Ectodermal cell (in vitro differentiated cells): Measurements from ENCODE around the gene PHLPP1.

Source experiments
- H3K27ac ChIP-seq: 2 replicates; pipeline ENCODE4 v1.7.0; 2013; ENCODE audit warnings: mild to moderate bottlenecking, low read depth, low read length; ENCODE audit not compliant: insufficient read depth, poor library complexity, severe bottlenecking
- H3K27me3 ChIP-seq: 2 replicates; pipeline ENCODE4 v1.7.0; 2013; ENCODE audit warnings: mild to moderate bottlenecking, low read length; ENCODE audit not compliant: insufficient read depth, control insufficient read depth, poor library complexity, severe bottlenecking
- H3K36me3 ChIP-seq: one replicate; pipeline ENCODE4 v1.7.0; 2013; ENCODE audit warnings: low read length; ENCODE audit not compliant: control insufficient read depth, insufficient read depth
- H3K4me1 ChIP-seq: one replicate; pipeline ENCODE4 v1.7.0; 2013; ENCODE audit warnings: low read length; ENCODE audit not compliant: control insufficient read depth, insufficient read depth
- H3K4me3 ChIP-seq: 2 replicates; pipeline ENCODE4 v1.7.0; 2013; ENCODE audit warnings: low read depth, low read length, control low read depth; ENCODE audit not compliant: insufficient read depth
- H3K9me3 ChIP-seq: 2 replicates; pipeline ENCODE4 v1.7.0; 2013; ENCODE audit warnings: mild to moderate bottlenecking, low read length, moderate library complexity; ENCODE audit not compliant: control insufficient read depth
- WGBS, 2 experiments: methylation state at CpG; one replicate each; pipeline ENCODE4 v1.1.7; 2013; ENCODE audit warnings: missing lambda C conversion rate in 2 of 2; 5-methylcytosine and 5-hydroxymethylcytosine counted together

The PHLPP1 gene

DNA sequence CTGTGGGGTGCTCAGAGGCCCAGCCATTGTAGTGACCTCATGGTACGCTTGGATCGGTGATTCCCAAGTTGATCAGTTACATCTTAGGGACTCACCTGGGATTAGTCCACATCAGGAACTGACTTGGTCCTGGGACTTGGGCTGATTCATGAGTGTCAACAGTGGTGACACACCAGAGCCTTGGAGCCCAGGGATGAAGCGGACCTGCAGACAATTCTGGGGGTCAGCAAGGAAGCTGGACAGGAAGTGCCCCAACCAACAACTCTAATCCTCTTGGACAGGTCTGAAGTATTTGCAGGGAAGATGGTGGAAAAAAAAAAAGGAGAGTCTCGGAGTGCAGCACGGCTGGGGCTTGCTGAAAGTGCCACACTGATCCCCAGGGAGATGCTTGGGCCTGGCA, 288.6 kb downstream of the PHLPP1 start:
- WGBS, 2 experiments, result 94% methylated on average over 5 of the region's 5 CpGs
- no peaks in the 10 kb centered on the region for H3K27me3 ChIP-seq
- no peak overlapping the region for H3K4me3 ChIP-seq
- H3K4me1 ChIP-seq, result no peaks in the 10 kb centered on the region
- H3K27ac ChIP-seq, result no peak overlapping the region
- H3K9me3 ChIP-seq, result no peaks in the 10 kb centered on the region
- H3K36me3 ChIP-seq, result no peaks in the 10 kb centered on the region

- Histone ChIP-seq H3K4me3 (no peak overlapping the region), H3K36me3 (no peaks in the 10 kb centered on the region), H3K9me3 (no peaks in the 10 kb centered on the region), H3K4me1 (no peaks in the 10 kb centered on the region), H3K27ac (no peak overlapping the region), H3K27me3 (no peaks in the 10 kb centered on the region)
- 91 to 92% methylated on average over 9 of the region's 9 CpGs for WGBS, 2 experiments
Observed at GRCh38 chr18:63004466-63005089, 289.2 kb downstream of the PHLPP1 start.

- no peaks in the 10 kb centered on the region for H3K27me3 ChIP-seq
- H3K9me3 ChIP-seq, result no peaks in the 10 kb centered on the region
- 92 to 96% methylated on average over 8 of the region's 8 CpGs for WGBS, 2 experiments
- no peaks in the 10 kb centered on the region for H3K4me1 ChIP-seq
- no peak overlapping the region for H3K4me3 ChIP-seq
- no peaks in the 10 kb centered on the region for H3K36me3 ChIP-seq
- no peak overlapping the region for H3K27ac ChIP-seq
Observed at GRCh38 chr18:63005306-63005705, 290.0 kb downstream of the PHLPP1 start.

- 96% methylated on average over 3 of the region's 3 CpGs for WGBS, 2 experiments
- H3K4me1 ChIP-seq, result no peaks in the 10 kb centered on the region
- no peak overlapping the region for H3K27ac ChIP-seq
- H3K36me3 ChIP-seq, result no peaks in the 10 kb centered on the region
- no peaks in the 10 kb centered on the region for H3K27me3 ChIP-seq
- H3K9me3 ChIP-seq, result no peaks in the 10 kb centered on the region
- H3K4me3 ChIP-seq, result no peak overlapping the region
Observed at GRCh38 chr18:63007231-63007630, 291.9 kb downstream of the PHLPP1 start.

- H3K36me3 ChIP-seq, result no peaks in the 10 kb centered on the region
- no peaks in the 10 kb centered on the region for H3K27me3 ChIP-seq
- H3K27ac ChIP-seq, result no peak overlapping the region
- no peaks in the 10 kb centered on the region for H3K9me3 ChIP-seq
- no peak overlapping the region for H3K4me3 ChIP-seq
- H3K4me1 ChIP-seq, result no peaks in the 10 kb centered on the region
- WGBS, 2 experiments, result 4 to 6% methylated on average over 4 of the region's 4 CpGs
Observed at GRCh38 chr18:63016270-63016669, 300.9 kb downstream of the PHLPP1 start.

DNA sequence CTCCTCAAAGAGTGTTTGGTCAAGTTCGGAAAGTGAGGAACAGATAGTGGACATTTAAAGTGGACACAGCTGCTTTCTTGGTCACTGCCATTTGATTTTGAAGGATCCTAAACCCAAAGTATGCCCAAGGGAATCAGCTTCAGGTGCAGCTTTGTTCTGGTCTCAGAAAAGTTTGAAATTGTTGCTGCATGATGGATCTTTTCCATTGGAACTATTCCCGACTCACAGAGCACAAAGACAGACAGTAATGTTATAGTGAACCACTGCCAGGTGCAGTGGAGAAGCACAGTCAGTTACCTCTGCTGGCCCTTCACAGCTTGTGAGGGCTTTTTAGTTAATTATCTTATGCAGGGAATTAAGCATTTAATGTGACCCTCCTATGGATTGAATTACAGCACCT, 301.7 kb downstream of the PHLPP1 start:
- no peaks in the 10 kb centered on the region for H3K4me1 ChIP-seq
- H3K4me3 ChIP-seq, result no peak overlapping the region
- WGBS, 2 experiments, result 92 to 100% methylated on average over 2 of the region's 2 CpGs
- no peaks in the 10 kb centered on the region for H3K36me3 ChIP-seq
- H3K27ac ChIP-seq, result no peak overlapping the region
- H3K9me3 ChIP-seq, result no peaks in the 10 kb centered on the region
- H3K27me3 ChIP-seq, result no peaks in the 10 kb centered on the region

DNA sequence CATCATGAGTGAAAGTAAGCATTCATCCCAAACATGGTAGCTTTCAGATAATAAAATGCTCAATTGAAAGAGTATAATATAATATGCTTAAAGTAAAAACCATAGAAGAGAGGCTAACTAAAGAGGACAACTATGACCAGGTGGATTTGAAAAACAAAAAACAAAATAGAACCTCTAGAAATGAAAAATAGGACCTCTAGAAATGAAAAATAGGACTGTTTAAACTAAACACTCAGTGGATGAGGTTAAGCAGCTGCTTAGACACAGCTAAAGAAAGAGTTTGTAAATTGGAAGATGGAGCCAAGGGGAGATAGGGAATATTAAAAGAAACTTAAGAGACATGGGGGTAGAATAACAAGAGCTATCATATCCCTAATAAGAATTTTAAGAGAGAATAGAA, 302.6 kb downstream of the PHLPP1 start:
- H3K36me3 ChIP-seq, result no peaks in the 10 kb centered on the region
- H3K4me1 ChIP-seq, result no peaks in the 10 kb centered on the region
- H3K9me3 ChIP-seq, result no peaks in the 10 kb centered on the region
- H3K27ac ChIP-seq, result no peak overlapping the region
- H3K4me3 ChIP-seq, result no peak overlapping the region
- H3K27me3 ChIP-seq, result no peaks in the 10 kb centered on the region

- 80 to 82% methylated on average over 26 of the region's 26 CpGs for WGBS, 2 experiments
- H3K4me3 ChIP-seq, result no peak overlapping the region
- no peak overlapping the region for H3K27ac ChIP-seq
Observed at GRCh38 chr18:63022429-63023022, 307.2 kb downstream of the PHLPP1 start.

GRCh38 chr18:63025251-63026090, 310.1 kb downstream of the PHLPP1 start:
- Histone ChIP-seq H3K9me3 (no peaks in the 10 kb centered on the region), H3K27me3 (no peaks in the 10 kb centered on the region), H3K4me1 (no peaks in the 10 kb centered on the region), H3K36me3 (no peaks in the 10 kb centered on the region), H3K27ac (no peak overlapping the region), H3K4me3 (no peak overlapping the region)
- 63 to 65% methylated on average over 12 of the region's 12 CpGs for whole genome bisulfite sequencing, 2 experiments

More at GRCh38 chr18:63022429-63023022, 307.2 kb downstream of the PHLPP1 start:
- H3K4me1 ChIP-seq, result no peaks in the 10 kb centered on the region
- H3K36me3 ChIP-seq, result no peaks in the 10 kb centered on the region
- no peaks in the 10 kb centered on the region for H3K27me3 ChIP-seq
- no peaks in the 10 kb centered on the region for H3K9me3 ChIP-seq

- WGBS, 2 experiments, result 87 to 95% methylated on average over 2 of the region's 2 CpGs
- H3K4me1 ChIP-seq, result no peaks in the 10 kb centered on the region
Observed at GRCh38 chr18:63028380-63028779, 313.0 kb downstream of the PHLPP1 start.

More at GRCh38 chr18:63028380-63028779, 313.0 kb downstream of the PHLPP1 start:
- H3K4me3 ChIP-seq, result no peak overlapping the region
- H3K27me3 ChIP-seq, result no peaks in the 10 kb centered on the region
- H3K36me3 ChIP-seq, result no peaks in the 10 kb centered on the region
- H3K9me3 ChIP-seq, result no peaks in the 10 kb centered on the region
- H3K27ac ChIP-seq, result no peak overlapping the region
